GM12878 (cell line): ENCODE measurements around the gene RAC2. TPM values are rescaled to one million over a fixed set of nuclear protein-coding genes. Genes with fewer than 3 reads are reported as not detected.
A peak's percentile ranks its signal among the peaks of the same experiment; 100 is the strongest.

ENCODE experiments used
- BCL11A ChIP-seq: IDR thresholded peaks from 2 replicates; pipeline ENCODE4 v1.6.1; 2011; ENCODE audit warnings: low read depth, low read length
- BRCA1 ChIP-seq: IDR thresholded peaks from 2 replicates; pipeline ENCODE4 v1.6.1; 2011; ENCODE audit warnings: low read depth, low read length, improper control_type of control experiment
- FOS ChIP-seq: IDR thresholded peaks from 3 replicates; pipeline ENCODE4 v1.6.1; 2011; ENCODE audit warnings: borderline replicate concordance; ENCODE audit not compliant: insufficient read length; ENCODE audit errors: extremely low read depth
- HDGF ChIP-seq: fragments of 450-650 bp; IDR thresholded peaks from 2 replicates; pipeline ENCODE4 v1.6.1; 2016; ENCODE audit warnings: antibody characterized with exemption
- NKRF ChIP-seq: fragments of 450-650 bp; conservative IDR thresholded peaks from 2 replicates; pipeline ENCODE4 v1.6.1; 2017; ENCODE audit warnings: mild to moderate bottlenecking, moderate library complexity
- RCOR1 ChIP-seq: conservative IDR thresholded peaks from 2 replicates; pipeline ENCODE4 v1.6.1; 2012; ENCODE audit warnings: low read depth, low read length, improper control_type of control experiment
- RELB ChIP-seq: fragments of 450-650 bp; IDR thresholded peaks from 2 replicates; pipeline ENCODE4 v1.6.1; 2017; ENCODE audit warnings: low read depth, mild to moderate bottlenecking, moderate library complexity
- SUPT20H ChIP-seq: IDR thresholded peaks from 2 replicates; pipeline ENCODE4 v1.6.1; 2011; ENCODE audit warnings: low read depth, mild to moderate bottlenecking, low read length, moderate library complexity, borderline replicate concordance; ENCODE audit not compliant: control insufficient read depth
- TBL1XR1 ChIP-seq: IDR thresholded peaks from 2 replicates; pipeline ENCODE4 v1.6.1; 2012; ENCODE audit warnings: low read depth, low read length, improper control_type of control experiment
- TCF3 ChIP-seq: IDR thresholded peaks from 2 replicates; pipeline ENCODE4 v1.6.1; 2012; ENCODE audit warnings: low read depth, mild to moderate bottlenecking, low read length, borderline replicate concordance; ENCODE audit not compliant: insufficient read depth
- polyA plus RNA-seq, 11 experiments: library from polyadenylated mRNA; depleted of rRNA in 4 of 11; unstranded in 6 of 11; stranded (reverse) in 5 of 11; fragments of >200 nt; fragmentation: Nextera tagmentation in 4 of 11; fragmentation: Illumina TruSeq in 1 of 11; extraction: Ambion mirVana in 4 of 11; extraction: Trizol in 1 of 11; gene quantifications; 1 replicate in 1 of 11; 2 replicates in 10 of 11; pipeline versions ENCODE4 v1.2.1 to v1.2.3, GENCODE V29; 2011 to 2016; ENCODE audit warnings: inconsistent platforms in 2 of 11, missing spikeins in 2 of 11, low read depth in 1 of 11
- total RNA-seq, 4 experiments: library from RNA; depleted of rRNA in 3 of 4; stranded (reverse); fragments of >200 nt in 3 of 4; fragmentation: Illumina TruSeq in 1 of 4; extraction: Trizol in 1 of 4; gene quantifications; 2 replicates each; pipeline versions ENCODE4 v1.2.1 to v1.2.3, GENCODE V29; 2013 to 2021

The RAC2 gene
- total and polyA plus RNA-seq, 10 of the 15 experiments (the other 5 are each of a cell fraction or from before 2014, with no cell fraction given): 102 to 386 (median 304) TPM

GRCh38 chr22:37230673-37231405, 13.2 kb downstream of the RAC2 start (continued):
- 0 out of 2 replicates have a peak, but pooled peaks have one; percentile 9 for TF ChIP-seq TBL1XR1
- 0 out of 2 replicates have a peak, but pooled peaks have one; percentile 30 for TF ChIP-seq RELB
- no peak for TF ChIP-seq SUPT20H
- no peak for TF ChIP-seq FOS
- TF ChIP-seq BRCA1: no peak
- 0 out of 2 replicates have a peak, but pooled peaks have one; percentile 38 for TF ChIP-seq TCF3
- 0 out of 2 replicates have a peak, but pooled peaks have one; percentile 54 for TF ChIP-seq RCOR1
- TF ChIP-seq BCL11A: no peak
- TF ChIP-seq HDGF: 0 out of 2 replicates have a peak, but pooled peaks have one; percentile 17
- no peak for TF ChIP-seq NKRF
- TF ChIP-seq, all 136 proteins: peak for 29
